ENCODE data around the gene APPBP2.

APPBP2 gene, protein sequence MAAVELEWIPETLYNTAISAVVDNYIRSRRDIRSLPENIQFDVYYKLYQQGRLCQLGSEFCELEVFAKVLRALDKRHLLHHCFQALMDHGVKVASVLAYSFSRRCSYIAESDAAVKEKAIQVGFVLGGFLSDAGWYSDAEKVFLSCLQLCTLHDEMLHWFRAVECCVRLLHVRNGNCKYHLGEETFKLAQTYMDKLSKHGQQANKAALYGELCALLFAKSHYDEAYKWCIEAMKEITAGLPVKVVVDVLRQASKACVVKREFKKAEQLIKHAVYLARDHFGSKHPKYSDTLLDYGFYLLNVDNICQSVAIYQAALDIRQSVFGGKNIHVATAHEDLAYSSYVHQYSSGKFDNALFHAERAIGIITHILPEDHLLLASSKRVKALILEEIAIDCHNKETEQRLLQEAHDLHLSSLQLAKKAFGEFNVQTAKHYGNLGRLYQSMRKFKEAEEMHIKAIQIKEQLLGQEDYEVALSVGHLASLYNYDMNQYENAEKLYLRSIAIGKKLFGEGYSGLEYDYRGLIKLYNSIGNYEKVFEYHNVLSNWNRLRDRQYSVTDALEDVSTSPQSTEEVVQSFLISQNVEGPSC

DNA sequence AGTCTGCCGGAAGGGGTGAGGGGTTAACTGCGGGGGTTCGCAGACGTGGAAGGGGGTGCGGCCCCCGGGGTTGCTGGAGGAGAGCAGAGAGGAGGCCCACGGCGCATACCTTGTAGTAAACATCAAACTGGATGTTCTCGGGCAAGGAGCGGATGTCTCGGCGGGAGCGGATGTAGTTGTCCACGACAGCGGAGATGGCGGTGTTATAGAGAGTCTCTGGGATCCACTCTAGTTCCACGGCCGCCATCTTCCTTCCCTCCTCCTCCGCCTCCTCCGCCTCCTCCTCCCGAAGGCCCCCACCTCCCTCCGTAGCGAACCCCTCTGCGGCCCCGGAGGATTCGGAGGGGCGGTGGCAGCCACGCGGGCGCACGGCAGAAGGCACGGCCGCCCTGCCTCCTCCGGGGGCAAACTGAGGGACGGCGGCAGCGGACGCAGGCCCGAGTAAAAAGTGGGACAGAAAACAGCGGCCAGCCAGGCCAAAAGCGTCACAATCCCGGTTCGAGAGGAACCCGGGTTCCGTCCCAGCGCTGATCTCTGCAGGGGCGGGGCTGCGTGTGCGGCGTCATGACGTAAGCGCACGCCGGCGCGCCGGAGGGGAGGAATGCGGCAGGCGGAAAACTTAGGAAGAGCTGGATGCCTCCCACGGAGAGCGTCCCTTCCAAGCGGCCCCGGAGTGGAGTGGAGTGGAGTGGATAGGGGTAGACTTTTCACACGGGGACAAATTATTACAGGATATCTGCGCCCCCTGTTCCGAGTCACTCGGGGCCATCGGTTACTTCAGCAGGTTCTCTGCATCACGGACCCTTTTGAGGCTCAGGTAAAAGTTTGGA is at the start of gene APPBP2:
Gene APPBP2 (minus strand): TSS at position 558 of the 830 bp plus-strand sequence. CDS start 311 bp downstream, at position 247.
- DNase-seq (ENCODE audit: low read depth), result peak; percentile 97
- Histone ChIP-seq H3K4me1 (ENCODE audit: control insufficient read depth, insufficient read depth, low read length) (peaks cover 19% of the 10 kb centered on the region), H3K9ac (ENCODE audit: low read length) (peak within 1 kb of the TSS; percentile 96), H3K4me3 (ENCODE audit: low read length) (peak within 1 kb of the TSS; percentile 95), H3K36me3 (ENCODE audit: control insufficient read depth, insufficient read depth, low read length, severe bottlenecking) (peaks cover 1% of the 10 kb centered on the region), H3K9me3 (ENCODE audit: control insufficient read depth, low read length) (no peaks in the 10 kb centered on the region), H3K27me3 (replicated peaks; ENCODE audit: control insufficient read depth, insufficient read depth, low read length) (no peaks in the 10 kb centered on the region)

DNA sequence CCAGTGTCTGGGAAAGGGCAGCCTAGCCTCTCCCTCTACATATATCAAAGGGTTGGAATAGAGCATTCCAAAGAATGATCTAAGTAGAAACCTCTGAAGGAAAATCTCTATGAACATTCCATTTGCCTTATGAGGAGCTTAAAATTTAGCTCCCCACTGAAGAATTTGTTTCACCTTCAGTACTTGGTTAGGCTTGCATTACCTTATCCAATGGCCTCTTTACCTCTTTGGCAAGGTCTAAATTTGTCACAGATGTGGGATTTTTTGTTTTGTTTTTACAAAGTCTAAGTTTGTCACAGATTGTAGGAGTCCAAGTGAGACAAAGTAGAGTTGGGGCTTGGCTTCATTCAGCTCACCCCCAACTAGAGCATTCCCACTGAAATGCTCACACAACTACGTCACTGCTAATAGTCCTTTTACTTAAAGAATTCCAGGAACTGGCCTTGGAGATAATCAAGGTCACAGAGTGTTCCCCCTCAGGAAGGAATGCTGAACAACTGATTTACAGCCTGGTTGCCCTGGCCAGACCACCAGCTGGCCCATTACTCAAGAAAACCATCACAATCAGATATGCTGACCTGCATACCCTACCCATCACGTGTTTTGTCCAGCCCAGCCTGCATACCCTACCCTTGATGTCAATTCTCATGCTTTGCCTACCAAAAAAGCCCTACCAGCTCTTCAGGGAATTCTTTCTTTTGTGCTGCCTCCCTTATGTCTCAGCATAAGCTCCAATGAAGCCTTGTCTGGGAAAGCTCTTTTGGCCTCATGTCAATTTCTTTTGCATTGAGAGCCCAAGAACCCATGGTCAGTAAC is 47.4 kb upstream of the APPBP2 start:
- peak; percentile 51 for DNase-seq (ENCODE audit: low read depth)

DNA sequence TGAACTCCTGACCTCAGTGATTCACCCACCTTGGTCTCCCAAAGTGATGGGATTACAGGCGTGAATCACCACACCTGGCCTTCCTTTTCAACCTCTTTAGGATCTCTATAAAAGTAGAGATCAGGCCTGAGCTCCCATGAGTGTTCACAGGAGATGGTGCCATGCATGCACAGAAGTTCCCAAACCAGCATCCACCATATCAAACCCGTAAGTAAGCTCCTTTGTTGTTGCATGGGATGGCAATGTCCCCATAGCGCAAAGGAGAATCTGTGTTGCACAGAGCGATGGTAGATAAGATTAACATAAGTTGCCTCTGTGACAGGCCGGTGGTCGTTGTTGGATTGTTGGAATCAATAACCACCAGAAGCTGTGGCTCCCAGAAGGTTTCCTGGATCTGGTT is 39.2 kb upstream of the APPBP2 start:
- Histone ChIP-seq H3K4me3 (ENCODE audit: low read length) (no peak overlapping the region), H3K9me3 (ENCODE audit: control insufficient read depth, low read length) (no peaks in the 10 kb centered on the region), H3K27me3 (replicated peaks; ENCODE audit: control insufficient read depth, insufficient read depth, low read length) (no peaks in the 10 kb centered on the region), H3K9ac (ENCODE audit: low read length) (no peak overlapping the region), H3K4me1 (ENCODE audit: control insufficient read depth, insufficient read depth, low read length) (peaks cover 11% of the 10 kb centered on the region), H3K36me3 (ENCODE audit: control insufficient read depth, insufficient read depth, low read length, severe bottlenecking) (no peaks in the 10 kb centered on the region)
- DNase-seq (ENCODE audit: low read depth), result no peak

More for the DNA sequence above, 47.4 kb upstream of the APPBP2 start:
- Histone ChIP-seq H3K9me3 (ENCODE audit: control insufficient read depth, low read length) (no peaks in the 10 kb centered on the region), H3K9ac (ENCODE audit: low read length) (no peak overlapping the region), H3K4me1 (ENCODE audit: control insufficient read depth, insufficient read depth, low read length) (peaks cover 36% of the 10 kb centered on the region), H3K36me3 (ENCODE audit: control insufficient read depth, insufficient read depth, low read length, severe bottlenecking) (no peaks in the 10 kb centered on the region), H3K27me3 (replicated peaks; ENCODE audit: control insufficient read depth, insufficient read depth, low read length) (no peaks in the 10 kb centered on the region), H3K4me3 (ENCODE audit: low read length) (no peak overlapping the region)

DNA sequence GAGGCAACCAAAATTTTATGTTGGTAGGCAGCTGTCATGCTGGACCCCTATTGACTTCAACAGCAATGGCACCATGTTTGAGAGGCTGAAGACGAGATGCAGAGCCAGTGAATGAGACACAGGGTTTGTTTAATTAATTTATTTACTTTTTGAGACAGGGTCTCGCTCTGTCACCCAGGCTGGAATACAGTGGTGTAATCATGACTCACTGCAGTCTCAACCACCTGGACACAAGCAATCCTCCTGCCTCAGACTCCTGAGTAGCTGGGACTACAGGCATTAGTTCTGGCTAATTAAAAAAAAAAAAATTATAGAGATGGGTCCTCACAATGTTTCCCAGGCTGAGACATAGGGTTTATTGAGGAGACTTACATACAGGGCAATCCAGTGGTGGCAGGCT is 37.7 kb upstream of the APPBP2 start:
- DNase-seq (ENCODE audit: low read depth), result no peak
- Histone ChIP-seq H3K36me3 (ENCODE audit: control insufficient read depth, insufficient read depth, low read length, severe bottlenecking) (no peaks in the 10 kb centered on the region), H3K27me3 (replicated peaks; ENCODE audit: control insufficient read depth, insufficient read depth, low read length) (no peaks in the 10 kb centered on the region), H3K4me1 (ENCODE audit: control insufficient read depth, insufficient read depth, low read length) (peaks cover 10% of the 10 kb centered on the region), H3K4me3 (ENCODE audit: low read length) (no peak overlapping the region), H3K9me3 (ENCODE audit: control insufficient read depth, low read length) (no peaks in the 10 kb centered on the region), H3K9ac (ENCODE audit: low read length) (no peak overlapping the region)

DNA sequence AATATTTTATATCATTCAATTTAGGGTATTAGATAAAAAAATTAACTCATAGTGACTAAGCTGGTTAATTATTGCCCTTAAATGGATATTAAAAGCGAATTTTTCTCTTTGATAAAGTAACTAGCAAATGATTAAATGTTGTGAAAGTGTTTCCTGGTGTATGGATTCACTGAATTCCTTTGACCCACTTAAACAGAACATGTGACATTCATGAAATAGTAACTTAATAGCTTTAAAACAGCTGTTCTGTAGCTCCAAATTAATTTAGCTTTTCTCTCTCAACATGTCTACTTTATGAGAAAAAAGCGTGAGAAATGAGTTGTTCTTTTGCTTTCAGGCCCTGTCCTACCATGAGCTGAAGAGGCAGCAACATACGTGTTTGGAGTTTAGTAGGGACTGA is 36.4 kb upstream of the APPBP2 start:
- Histone ChIP-seq H3K9me3 (ENCODE audit: control insufficient read depth, low read length) (no peaks in the 10 kb centered on the region), H3K9ac (ENCODE audit: low read length) (peak overlapping the region; percentile 34), H3K27me3 (replicated peaks; ENCODE audit: control insufficient read depth, insufficient read depth, low read length) (no peaks in the 10 kb centered on the region), H3K4me1 (ENCODE audit: control insufficient read depth, insufficient read depth, low read length) (peaks cover 10% of the 10 kb centered on the region), H3K36me3 (ENCODE audit: control insufficient read depth, insufficient read depth, low read length, severe bottlenecking) (no peaks in the 10 kb centered on the region), H3K4me3 (ENCODE audit: low read length) (peak overlapping the region; percentile 42)
- DNase-seq (ENCODE audit: low read depth), result peak; percentile 27

DNA sequence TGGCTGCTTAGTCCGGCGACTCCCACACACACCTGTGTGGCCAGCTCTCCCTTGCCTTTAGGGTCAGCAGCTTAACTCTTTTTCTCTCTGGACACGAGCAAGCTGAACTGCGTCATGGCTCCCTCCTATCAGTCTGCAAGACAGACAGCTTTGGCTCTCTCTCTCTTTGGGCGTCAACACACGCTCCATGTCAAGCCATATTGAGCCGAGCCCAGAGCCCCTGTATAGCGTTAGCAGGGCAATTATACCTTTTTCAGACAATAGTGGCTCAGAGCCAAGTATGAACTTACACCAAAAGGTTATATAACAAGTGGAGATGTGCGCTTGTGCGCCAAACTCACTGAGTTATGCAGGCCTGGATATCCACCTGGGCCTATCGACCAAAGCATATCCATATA is 34.8 kb upstream of the APPBP2 start:
- Histone ChIP-seq H3K36me3 (ENCODE audit: control insufficient read depth, insufficient read depth, low read length, severe bottlenecking) (no peaks in the 10 kb centered on the region), H3K4me1 (ENCODE audit: control insufficient read depth, insufficient read depth, low read length) (peaks cover 10% of the 10 kb centered on the region), H3K9ac (ENCODE audit: low read length) (no peak overlapping the region), H3K4me3 (ENCODE audit: low read length) (no peak overlapping the region), H3K9me3 (ENCODE audit: control insufficient read depth, low read length) (no peaks in the 10 kb centered on the region), H3K27me3 (replicated peaks; ENCODE audit: control insufficient read depth, insufficient read depth, low read length) (no peaks in the 10 kb centered on the region)
- no peak for DNase-seq (ENCODE audit: low read depth)

DNA sequence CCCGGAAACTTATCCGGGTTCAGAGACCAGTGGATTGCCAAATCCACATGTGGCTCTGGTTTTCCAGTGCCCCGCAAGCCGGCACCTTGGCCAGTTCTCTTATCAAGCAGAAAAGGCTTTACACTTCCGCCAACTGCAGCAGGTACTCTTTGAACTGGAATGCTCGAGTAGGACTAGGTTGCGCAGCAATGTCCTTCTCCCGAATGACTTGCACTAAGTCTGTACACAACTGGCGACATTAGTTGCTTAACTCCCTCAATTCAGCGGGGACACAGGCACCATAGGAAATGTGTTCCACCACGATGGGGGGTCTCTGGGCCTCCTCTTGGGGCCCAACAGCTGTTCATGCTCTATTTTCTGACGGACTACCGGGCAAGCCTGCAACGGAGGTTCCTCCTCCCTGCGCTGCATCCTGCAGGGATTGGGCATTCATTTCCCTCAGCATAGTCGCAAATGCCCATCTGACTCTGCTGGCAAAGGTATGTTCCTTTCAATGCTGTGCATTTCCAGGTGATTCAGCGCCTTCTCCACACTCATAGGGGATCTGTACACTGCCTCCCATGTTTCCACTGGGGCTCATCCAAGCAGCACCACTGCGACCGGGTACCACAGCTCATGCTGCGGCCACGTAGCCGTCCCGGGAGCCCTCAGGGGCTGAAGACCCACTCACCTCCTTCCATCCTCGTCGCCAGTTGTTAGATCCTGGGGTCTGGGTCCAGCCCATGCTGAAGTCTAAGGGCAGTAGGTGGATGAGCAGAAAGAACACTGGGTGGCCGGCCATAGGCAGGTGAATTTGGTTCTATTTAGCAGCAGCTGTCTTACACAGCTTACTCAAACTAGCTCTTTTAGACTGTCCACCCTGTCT is 34.2 kb upstream of the APPBP2 start:
- H3K4me1 ChIP-seq (ENCODE audit: control insufficient read depth, insufficient read depth, low read length), result peaks cover 10% of the 10 kb centered on the region
- H3K4me3 ChIP-seq (ENCODE audit: low read length), result no peak overlapping the region
- H3K9me3 ChIP-seq (ENCODE audit: control insufficient read depth, low read length), result no peaks in the 10 kb centered on the region
- H3K27me3 ChIP-seq (replicated peaks; ENCODE audit: control insufficient read depth, insufficient read depth, low read length), result no peaks in the 10 kb centered on the region
- DNase-seq (ENCODE audit: low read depth), result no peak
- H3K9ac ChIP-seq (ENCODE audit: low read length), result no peak overlapping the region
- H3K36me3 ChIP-seq (ENCODE audit: control insufficient read depth, insufficient read depth, low read length, severe bottlenecking), result no peaks in the 10 kb centered on the region

DNA sequence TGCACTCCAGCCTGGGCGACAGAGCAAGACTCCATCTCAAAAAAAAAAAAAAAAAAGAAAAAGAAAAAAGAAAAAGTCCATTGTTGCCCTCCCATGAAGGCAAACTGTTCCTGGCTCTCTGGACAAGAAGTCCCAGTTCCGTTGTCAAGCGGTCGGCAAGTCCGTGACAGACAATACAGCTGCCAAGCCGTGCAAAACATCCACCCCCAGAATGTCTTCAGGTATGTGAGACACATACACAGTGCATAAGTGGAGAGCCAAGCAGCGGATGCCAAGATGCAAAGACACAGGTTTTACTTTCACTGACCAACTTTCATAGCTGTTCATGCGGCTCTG is 33.6 kb upstream of the APPBP2 start:
- Histone ChIP-seq H3K36me3 (ENCODE audit: control insufficient read depth, insufficient read depth, low read length, severe bottlenecking) (no peaks in the 10 kb centered on the region), H3K4me3 (ENCODE audit: low read length) (no peak overlapping the region), H3K9ac (ENCODE audit: low read length) (no peak overlapping the region), H3K9me3 (ENCODE audit: control insufficient read depth, low read length) (no peaks in the 10 kb centered on the region), H3K4me1 (ENCODE audit: control insufficient read depth, insufficient read depth, low read length) (peaks cover 10% of the 10 kb centered on the region), H3K27me3 (replicated peaks; ENCODE audit: control insufficient read depth, insufficient read depth, low read length) (no peaks in the 10 kb centered on the region)
- no peak for DNase-seq (ENCODE audit: low read depth)

DNA sequence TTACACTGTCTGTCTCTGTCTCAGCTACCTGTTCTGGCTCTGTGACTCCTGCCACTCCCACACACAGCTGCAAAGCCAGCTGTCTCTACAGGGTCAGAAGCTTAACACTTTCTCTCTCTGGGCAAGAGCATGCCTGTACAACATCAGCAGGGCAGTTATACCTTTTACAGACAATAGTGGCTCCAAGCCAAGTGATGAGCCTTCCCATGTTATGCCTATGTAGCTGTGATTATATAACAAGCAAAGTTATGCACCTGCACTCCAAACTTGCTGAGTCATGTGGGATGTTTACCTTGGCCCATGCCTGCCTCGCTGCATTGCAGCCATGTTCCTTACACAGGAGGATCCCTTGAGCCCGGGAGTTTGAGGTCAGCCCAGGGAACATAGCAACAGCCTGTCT is 31.8 kb upstream of the APPBP2 start:
- no peak for DNase-seq (ENCODE audit: low read depth)
- no peaks in the 10 kb centered on the region for H3K36me3 ChIP-seq (ENCODE audit: control insufficient read depth, insufficient read depth, low read length, severe bottlenecking)
- no peak overlapping the region for H3K4me3 ChIP-seq (ENCODE audit: low read length)
- H3K27me3 ChIP-seq (replicated peaks; ENCODE audit: control insufficient read depth, insufficient read depth, low read length), result no peaks in the 10 kb centered on the region
- peaks cover 9% of the 10 kb centered on the region for H3K9me3 ChIP-seq (ENCODE audit: control insufficient read depth, low read length)
- H3K9ac ChIP-seq (ENCODE audit: low read length), result no peak overlapping the region
- H3K4me1 ChIP-seq (ENCODE audit: control insufficient read depth, insufficient read depth, low read length), result peaks cover 14% of the 10 kb centered on the region

DNA sequence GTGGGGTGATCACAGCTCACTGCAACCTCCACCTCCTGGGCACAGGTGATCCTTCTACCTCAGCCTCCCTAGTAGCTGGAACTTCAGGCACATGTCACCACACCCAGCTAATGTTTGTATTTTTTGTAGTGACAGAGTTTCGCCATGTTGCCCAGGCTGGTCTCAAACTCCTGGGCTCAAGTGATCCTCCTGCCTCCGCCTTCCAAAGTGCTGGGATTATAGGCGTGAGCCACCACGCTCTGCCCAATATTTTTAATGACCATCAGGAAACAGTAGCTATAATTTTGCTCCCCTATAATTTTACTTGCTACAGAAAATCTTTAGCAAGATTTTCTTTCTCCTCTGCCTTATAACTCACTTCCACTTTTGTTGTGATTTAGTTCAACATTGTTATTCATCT is 29.7 kb upstream of the APPBP2 start:
- no peak overlapping the region for H3K9ac ChIP-seq (ENCODE audit: low read length)
- no peak for DNase-seq (ENCODE audit: low read depth)
- H3K4me1 ChIP-seq (ENCODE audit: control insufficient read depth, insufficient read depth, low read length), result peaks cover 5% of the 10 kb centered on the region
- no peak overlapping the region for H3K4me3 ChIP-seq (ENCODE audit: low read length)
- H3K9me3 ChIP-seq (ENCODE audit: control insufficient read depth, low read length), result peaks cover 9% of the 10 kb centered on the region
- H3K27me3 ChIP-seq (replicated peaks; ENCODE audit: control insufficient read depth, insufficient read depth, low read length), result no peaks in the 10 kb centered on the region
- no peaks in the 10 kb centered on the region for H3K36me3 ChIP-seq (ENCODE audit: control insufficient read depth, insufficient read depth, low read length, severe bottlenecking)

Measured in adipocyte (in vitro differentiated cells).